ENCODE measurements around the gene USP20. TPM values are rescaled to one million over a fixed set of nuclear protein-coding genes. Genes with fewer than 3 reads are reported as not detected.
"Not testable (repeated sequence)": the region's sequence is repeated elsewhere in the genome, so short reads cannot be mapped to it uniquely, and the experiment has no call there.

Gene USP20
- 41.0 TPM for total RNA-seq

- DNase-seq (ENCODE audit: low spot score), result peak; percentile 96
These were observed at the start of gene USP20, which contains the start of gene C9orf78 for GRCh38 chr9:129835128-129835859. TSS of gene USP20 (plus strand) at chr9:129835458. CDS start at chr9:129852556, 17,098 bp downstream. TSS of gene C9orf78 (minus strand) at chr9:129835275. CDS start at chr9:129835221, 54 bp downstream.

DNA sequence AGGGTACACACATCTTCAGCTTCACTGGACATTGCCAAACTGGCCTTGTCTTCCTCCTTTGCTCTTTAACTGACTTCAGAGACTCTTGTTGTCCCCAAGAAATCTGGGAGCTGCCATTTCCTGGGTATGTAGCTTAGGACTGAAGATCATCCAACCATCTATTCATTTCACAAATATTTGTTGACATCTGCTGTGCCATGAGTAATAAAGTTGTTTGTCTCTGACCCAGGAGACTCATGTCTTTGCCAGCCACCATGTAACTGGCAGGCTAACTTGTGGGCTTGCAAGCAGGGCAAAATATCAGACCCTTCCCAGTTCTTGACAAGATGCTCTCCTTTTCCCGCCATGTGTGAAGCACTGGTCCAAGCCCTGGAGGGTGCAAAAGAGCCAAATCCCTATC is 49.4 kb upstream of the USP20 start:
- DNase-seq (ENCODE audit: low spot score), result no peak

DNA sequence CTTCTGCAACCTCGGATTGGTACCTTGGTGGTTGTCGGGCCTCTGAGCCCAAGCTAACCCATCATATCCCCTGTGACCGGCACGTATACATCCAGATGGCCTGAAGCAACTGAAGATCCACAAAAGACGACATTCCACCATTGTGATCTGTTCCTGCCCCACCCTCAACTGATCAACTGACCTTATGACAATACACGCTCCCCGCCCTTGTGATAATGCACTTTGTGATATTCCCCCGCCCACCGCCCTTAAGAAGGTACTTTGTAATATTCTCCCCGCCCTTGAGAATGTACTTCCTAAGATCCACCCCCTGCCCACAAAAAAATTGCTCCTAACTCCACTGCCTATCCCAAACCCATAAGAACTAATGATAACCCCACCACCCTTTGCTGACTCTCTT is 48.8 kb upstream of the USP20 start:
- no peak for DNase-seq (ENCODE audit: low spot score)

- DNase-seq (ENCODE audit: low spot score), result no peak
These were observed 40.7 kb upstream of the USP20 start for GRCh38 chr9:129794549-129794948.

DNA sequence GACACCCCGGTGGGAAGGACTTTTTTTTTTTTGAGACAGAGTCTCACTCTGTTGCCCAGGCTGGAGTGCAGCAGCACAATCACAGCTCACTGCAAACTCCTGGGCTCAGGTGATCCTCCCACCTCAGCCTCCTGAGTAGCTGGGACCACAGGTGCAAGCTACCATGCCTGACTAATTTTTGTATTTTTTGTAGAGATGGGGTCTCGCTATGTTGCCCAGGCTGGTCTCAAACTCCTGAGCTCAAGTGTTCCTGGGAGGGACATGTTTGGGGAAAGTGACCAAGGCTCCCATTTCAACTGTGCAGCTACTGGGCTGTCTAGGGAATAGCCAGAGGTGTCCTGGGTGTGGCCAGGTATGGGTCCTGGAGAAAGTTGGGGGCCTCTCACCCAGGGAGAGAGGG is 39.2 kb upstream of the USP20 start:
- not testable (repeated sequence) for DNase-seq (ENCODE audit: low spot score)

DNA sequence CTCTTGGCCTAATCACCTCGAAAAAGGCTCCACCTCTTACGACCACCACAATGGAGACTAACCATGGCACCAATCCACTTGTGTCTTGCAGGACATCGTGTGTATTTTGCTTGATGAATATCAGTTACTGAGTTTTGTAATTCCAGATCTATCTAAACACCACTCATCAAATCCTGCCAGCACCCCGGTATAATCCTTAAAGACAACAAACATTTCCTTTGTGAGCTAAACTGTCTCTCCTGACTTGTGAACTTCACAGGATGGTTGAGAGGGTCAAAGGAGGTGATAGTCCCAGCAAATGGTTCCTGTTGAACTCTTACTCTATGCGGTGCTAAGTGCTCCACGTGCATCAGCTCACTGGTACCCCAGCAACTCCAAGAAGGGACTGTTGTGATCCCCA is 36.3 kb upstream of the USP20 start:
- DNase-seq (ENCODE audit: low spot score), result no peak

DNA sequence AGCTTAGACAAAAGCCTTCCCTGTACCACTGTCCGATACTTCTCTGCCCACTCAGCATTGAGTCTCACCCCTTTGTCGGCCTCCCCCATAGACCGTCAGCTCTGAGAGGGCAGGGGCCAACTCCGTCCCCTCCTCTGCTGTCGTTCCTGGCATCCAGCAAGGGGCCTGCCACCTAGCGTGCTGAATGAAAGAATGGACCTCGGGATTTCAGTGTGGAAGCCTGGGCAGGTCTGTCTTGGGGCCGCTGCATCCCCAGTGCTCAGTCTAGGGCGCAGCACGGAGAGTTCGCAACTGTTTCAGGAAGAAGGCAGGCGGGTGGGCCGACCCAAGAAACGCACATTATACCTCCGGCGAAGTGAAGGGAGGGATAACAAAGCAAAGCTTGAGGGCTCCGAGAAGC is 33.8 kb upstream of the USP20 start:
- no peak for DNase-seq (ENCODE audit: low spot score)

DNA sequence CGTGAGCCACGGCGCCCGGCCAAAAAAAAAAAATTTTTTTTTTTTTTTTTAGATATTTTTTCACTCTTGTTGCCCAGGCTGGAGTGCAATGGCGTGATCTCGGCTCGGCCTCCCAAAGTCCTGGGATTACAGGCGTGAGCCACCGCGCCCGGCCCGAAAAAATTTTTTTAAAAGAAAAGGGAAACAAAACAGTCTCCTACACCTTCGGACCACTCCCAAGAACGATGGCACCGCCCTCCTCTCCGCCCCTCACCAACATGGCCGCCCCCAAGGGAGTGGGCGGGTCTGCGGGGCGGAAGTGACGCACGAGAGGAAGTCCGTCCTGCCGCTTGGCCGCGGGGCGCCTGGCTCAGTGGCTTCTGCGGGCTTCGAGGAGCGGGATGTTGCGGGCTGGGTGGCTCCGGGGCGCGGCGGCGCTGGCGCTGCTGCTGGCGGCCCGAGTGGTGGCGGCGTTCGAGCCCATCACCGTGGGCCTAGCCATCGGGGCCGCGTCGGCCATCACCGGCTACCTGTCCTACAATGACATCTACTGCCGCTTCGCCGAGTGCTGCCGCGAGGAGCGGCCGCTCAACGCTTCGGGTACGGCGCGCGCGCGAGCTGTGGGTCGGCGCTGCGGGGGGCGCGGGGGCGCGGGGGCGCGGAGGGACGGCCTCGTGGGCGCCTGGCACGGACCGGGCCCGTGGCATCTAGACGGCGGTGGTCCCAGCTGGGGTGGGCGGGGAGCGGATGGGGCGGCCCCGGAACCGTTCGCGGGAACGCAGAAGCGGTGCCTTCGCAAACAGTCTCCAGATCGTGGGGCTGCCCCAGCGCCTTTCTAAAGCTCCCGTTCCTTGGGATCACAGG is 32.2 kb upstream of the USP20 start, which contains the start of gene TOR1B:
TOR1B (plus strand) TSS at position 352 of the 843 bp plus-strand sequence; CDS start at position 381, 29 bp downstream.
- peak; percentile 94 for DNase-seq (ENCODE audit: low spot score)

DNA sequence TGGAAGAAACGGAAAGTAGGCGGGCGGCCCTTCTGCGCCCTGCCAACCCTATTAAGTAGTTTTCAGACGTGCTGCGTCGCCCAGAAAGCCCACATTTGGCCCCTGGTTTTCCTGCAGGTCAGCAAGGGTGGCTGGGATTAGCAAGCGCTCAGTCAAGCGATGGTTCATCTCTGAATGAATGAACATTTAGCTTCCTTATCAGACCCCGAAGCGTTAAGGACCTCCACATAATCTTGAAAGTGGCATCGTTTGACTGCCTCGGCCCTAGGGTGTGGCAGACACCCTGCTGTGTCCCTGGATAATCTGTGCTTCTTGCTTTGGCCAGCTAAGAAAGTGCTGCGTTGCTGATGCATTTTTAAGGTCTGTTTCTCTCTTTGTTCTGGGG is 31.6 kb upstream of the USP20 start:
- no peak for DNase-seq (ENCODE audit: low spot score)

- DNase-seq (ENCODE audit: low spot score), result no peak
These were observed 29.2 kb upstream of the USP20 start for GRCh38 chr9:129806061-129806460.

- no peak for DNase-seq (ENCODE audit: low spot score)
These were observed 25.9 kb upstream of the USP20 start for GRCh38 chr9:129809346-129809745.

- DNase-seq (ENCODE audit: low spot score), result no peak
These were observed 25.1 kb upstream of the USP20 start for GRCh38 chr9:129810116-129810515.

DNA sequence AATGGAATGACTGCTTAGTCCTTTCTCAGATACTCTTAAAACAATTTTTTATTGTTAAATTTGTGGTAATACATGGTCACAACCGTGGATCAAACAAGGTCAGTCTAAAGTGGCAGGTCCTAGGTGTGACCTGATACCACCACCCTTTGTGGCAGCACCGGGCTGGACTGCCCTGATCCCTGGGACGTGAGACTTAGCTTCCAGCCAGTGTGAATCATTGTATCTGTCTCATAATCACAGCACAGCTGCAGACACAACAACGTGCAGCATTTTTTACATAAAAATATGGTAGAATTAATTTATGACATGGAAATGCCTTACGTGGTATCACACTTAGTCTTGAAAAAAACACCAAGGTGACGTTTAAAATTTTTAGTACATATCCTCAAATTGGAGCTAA is 24.5 kb upstream of the USP20 start:
- no peak for DNase-seq (ENCODE audit: low spot score)

- no peak for DNase-seq (ENCODE audit: low spot score)
These were observed 23.3 kb upstream of the USP20 start for GRCh38 chr9:129811967-129812363.

DNA sequence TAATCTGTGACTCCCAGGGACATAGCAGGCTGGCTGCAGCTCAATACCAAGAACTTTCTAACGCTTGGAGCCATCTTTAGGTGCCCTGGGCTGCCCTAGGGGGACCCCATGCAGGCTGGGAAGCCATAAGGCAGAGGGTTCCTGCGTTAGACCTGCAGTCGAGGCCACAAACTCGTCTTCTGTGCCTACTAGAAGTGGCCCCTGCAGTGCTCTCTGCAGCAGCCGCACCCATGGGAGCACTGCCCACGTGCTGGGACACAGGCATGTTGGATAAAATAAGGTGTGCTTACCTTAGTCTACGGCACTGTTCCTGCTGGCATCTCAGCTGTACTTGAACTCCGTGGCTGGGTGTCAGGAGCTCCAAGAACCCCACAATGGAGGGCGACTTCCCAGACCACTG is 22.9 kb upstream of the USP20 start:
- no peak for DNase-seq (ENCODE audit: low spot score)

DNA sequence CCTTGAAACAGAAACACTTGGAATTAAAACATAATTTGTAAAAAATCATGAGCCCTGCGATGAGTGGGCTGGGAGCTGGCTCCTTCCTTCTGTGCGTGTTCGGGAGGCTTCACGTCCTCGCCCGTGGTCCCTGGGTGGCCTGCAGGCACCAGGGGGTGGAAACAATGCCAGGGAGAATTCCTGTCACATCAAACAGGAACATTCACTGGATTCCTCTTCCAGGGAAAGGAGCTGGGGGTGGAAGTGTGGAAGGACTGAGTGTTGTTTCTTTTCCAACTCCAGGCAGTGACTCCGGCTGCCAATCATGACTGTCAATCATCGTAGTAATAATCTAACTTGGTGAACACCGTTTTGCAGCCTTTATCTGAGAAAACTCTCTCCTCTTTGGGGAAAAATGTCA is 21.6 kb upstream of the USP20 start:
- DNase-seq (ENCODE audit: low spot score), result no peak

- DNase-seq (ENCODE audit: low spot score), result no peak
These were observed 20.6 kb upstream of the USP20 start for GRCh38 chr9:129814432-129815223.

DNA sequence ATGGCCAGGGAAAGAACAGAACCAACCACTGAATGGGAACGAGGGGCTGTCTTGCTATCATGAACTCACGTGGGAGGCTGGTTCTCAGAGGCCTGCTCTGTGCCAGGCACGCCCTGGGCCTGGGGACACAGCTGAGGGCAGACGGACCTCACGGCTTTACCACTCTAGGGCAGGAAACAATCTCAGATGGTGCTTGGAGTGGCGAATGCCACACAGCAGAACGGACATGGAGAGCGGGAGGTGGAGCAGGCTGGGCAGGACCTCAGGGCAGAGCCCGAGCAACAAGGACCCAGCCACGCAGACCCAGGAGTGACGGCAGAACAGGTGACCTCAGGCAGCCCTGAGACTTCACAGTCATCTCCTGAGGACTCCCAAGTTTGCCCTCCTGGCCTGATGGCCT is 20.0 kb upstream of the USP20 start:
- no peak for DNase-seq (ENCODE audit: low spot score)

DNA sequence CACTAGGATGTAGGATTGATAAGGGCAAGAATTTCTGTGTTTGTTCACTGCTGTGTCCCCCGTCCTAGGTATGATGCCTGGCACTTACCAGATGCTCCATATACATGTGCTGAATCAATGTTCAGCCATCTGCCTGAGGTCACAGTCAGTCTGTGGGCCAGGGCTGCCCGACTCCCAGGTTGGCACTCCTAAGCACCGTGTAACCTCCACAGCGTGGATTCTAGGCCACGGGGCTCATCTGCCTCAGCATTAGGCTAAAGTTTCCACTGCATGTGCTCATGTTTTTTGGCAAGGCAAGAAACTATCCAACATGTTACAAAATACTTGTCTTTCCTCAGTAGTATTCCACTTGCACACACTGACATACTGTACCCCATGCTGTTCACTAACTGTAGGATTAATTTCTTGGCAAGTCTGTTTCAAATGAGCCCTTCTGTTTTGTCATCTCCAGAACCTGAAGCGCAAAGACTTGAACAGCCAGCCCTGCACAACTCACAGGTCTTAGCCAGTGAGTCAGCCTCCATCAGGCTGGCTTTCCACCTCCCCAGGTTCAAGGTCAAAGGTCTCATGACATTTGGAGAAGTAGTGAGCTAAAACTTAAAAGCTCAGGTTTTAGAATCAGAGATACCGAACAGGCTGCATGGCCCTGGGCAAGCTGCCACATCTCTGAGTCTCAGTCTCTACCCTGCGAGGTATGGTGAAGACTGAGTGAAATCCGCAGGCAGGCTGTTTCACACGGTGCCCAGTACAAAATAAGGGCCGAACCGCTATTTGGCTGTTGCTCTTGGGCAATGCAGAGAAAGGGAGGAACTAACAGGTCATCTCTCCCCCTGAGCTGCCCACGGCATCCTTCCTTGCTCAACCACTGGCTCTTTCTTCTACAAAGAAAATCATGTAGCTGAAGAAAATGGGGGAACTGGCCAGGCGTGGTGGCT is 18.5 kb upstream of the USP20 start:
- no peak for DNase-seq (ENCODE audit: low spot score)

GRCh38 chr9:129822898-129823541 is 12.2 kb upstream of the USP20 start:
- no peak for DNase-seq (ENCODE audit: low spot score)

DNA sequence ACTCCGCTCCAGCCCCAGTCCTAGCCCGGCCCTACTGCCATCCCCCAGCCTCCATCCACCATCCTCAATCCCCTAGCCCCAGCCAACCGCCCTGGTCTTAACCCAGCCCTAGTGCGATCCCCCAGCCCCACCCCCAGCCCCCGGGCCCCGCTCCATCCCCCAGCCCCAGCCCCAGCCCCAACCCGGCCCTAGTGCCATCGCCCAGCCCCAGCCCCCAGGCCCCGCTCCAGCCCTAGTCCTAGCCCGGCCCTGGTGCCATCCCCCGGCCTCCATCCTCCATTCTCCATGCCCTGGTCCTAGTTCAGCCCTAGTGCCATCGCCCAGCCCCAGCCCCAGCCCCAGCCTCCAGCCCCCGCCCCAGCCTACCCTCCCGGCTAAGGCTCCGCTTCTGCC is 11.7 kb upstream of the USP20 start:
- DNase-seq (ENCODE audit: low spot score), result no peak

All from mucosa of gallbladder (tissue), 1 donor.